GM21717 (cell line): ENCODE data around the gene PRKCE.
A peak's percentile ranks its signal among the peaks of the same experiment; 100 is the strongest.

Experiments used
- ATAC-seq: cut with Tn5 transposase; IDR thresholded peaks from one replicate; pipeline ENCODE4 v1.9.1; 2021; ENCODE audit warnings: mild to moderate bottlenecking, moderate library complexity; ENCODE audit not compliant: unreplicated experiment

The PRKCE gene

DNA sequence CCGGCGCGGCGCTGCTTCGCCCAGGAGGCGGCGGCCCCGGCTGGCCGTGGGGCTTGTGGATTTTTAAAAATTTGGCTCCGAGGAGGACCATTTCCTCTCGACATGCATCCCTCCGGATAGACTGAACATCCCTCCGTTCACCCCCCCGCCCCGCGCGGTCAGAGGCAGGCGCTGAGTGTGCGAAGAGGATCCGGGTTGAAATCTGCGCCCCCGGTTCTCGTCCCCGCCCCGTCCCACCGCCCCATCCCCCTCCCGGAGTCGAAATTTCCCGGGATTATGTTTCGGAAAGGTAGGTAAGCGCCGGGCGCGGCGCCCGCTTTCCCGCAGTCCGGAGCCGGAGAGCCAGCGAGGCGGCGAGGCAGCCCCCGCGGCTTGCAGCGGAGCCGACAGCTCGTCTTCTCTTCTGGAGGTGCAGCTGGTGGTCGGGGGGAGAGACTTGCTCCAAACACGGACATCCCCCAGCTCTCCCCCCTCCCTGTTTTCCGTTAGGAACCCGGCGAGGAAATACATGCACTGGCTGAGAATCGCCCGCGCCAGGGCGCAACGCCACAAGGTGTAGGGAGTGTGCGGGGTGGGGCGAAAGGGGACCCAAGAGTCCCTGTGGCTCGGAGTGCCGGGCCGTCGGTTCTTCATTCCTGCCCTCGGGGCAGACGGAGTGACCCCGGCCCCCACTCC, at the start of gene PRKCE:
PRKCE (plus strand) TSS at position 261 of the 675 bp plus-strand sequence.
- peak; percentile 7 for ATAC-seq

DNA sequence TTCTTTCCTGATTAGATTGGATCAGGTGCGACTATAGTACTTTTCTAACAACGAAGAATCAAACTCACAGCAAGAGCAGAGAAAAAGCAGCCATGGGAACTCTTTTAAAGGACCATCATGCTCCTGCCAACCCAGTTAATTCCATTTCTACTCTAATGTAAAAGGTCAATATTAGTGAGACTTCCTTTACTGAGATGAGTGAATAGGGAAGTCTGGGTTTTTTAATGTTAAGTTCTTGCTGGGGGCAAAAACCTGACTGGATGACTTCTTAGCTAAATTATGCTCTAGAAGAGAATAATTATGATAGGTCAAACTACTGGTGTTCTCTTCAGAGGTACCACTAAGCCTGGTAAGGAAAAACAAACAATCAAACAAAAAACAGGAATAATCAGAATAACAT, 48.9 kb upstream of the PRKCE start:
- ATAC-seq, result no peak

GRCh38 chr2:45605116-45605515, 46.4 kb upstream of the PRKCE start:
- no peak for ATAC-seq

GRCh38 chr2:45606796-45607195, 44.7 kb upstream of the PRKCE start:
- no peak for ATAC-seq

- no peak for ATAC-seq
Measured at GRCh38 chr2:45607701-45608100, 43.8 kb upstream of the PRKCE start.

- peak; percentile 46 for ATAC-seq
Measured at GRCh38 chr2:45610281-45611019, 41.0 kb upstream of the PRKCE start.

- ATAC-seq, result peak; percentile 90
Measured at GRCh38 chr2:45611020-45611859, 40.2 kb upstream of the PRKCE start, which contains the start of gene SRBD1. Gene SRBD1 (minus strand): TSS chr2:45611267. CDS start chr2:45605441, 5,826 bp downstream.

- ATAC-seq, result no peak
Measured at GRCh38 chr2:45612285-45612684, 39.2 kb upstream of the PRKCE start.

- no peak for ATAC-seq
Measured at GRCh38 chr2:45612731-45613130, 38.7 kb upstream of the PRKCE start.

DNA sequence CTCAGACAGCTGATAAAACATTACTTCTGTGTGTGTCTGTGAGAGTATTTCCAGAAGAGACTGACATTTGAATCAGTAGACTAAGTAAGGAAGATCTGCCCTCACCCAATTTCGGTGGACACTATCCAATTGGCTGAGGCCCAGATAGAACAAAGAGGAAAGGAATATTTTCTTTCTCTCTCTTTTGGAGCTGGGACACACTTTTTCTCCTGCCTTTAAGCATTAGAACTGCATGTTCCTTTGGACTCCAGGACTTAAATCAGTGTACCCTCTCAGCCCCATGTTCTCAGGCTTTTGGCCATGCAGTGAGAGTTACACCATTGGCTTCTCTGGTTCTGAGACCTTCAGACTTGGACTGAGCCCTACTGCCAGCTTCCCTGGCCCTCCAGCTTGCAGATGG, 37.1 kb upstream of the PRKCE start:
- ATAC-seq, result no peak

DNA sequence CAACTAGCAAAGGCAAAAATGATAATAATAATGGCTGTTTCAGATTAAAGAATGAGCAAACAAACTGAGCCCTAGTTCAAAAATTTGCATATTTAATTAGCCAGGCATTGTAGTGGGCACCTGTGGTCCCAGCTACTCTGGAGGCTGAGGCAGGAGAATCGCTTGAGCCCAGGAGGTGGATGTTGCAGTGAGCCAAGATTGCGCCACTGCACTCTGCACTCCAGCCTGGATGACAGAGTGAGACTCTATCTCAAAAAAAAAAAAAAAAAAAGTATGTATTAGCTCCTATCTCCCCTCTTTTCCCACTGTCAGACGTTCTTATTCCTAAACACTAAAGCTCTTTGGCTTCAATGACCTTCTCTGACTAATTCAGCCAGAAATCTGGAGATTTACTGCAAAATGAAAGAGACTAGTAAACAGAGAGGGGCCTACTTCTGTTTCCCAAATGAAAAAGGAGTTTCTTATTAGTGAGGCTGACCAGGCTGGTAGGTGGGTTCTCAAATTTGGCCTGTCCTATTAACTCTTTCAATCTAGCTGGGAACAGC, 36.5 kb upstream of the PRKCE start:
- no peak for ATAC-seq

GRCh38 chr2:45616658-45617411, 34.6 kb upstream of the PRKCE start:
- ATAC-seq, result no peak

DNA sequence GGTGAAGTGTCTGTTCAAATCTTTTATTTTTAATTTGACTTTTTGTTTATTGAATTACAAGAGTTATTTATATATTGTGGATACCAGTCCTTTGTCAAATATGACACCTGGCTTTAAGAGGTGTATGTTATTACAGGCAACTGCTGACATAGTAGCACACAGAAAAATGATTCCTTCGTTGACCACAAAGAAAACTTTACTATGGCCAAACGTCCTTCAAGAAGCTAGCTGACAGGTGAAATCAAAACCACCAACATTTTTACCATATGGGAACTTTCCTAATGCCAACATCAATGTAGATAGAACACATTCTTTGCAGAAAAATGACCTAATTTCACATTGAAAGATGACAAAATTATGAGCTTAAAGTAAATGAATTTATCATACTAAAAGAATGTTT, 34.0 kb upstream of the PRKCE start:
- no peak for ATAC-seq

- ATAC-seq, result no peak
Measured at GRCh38 chr2:45622336-45623075, 29.0 kb upstream of the PRKCE start.

GRCh38 chr2:45623098-45623497, 28.4 kb upstream of the PRKCE start:
- no peak for ATAC-seq

DNA sequence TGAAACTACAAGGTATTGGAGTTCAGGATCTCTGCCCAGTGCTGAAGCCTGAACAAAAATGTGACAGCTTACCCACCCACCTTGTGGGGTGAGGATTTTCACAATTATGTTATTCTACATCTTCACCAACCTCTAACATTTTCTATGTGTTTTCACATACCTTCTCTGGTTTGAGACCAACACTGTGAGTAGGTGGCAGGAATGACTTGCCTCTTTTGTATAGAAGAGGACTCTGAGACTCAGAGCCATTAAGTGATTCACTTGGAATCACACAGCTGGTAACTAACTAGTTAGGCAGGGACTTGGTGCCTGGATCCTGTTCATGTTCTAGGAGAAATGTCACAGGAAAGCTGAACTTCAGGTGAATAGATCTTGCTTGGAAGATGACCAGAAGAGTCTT, 25.7 kb upstream of the PRKCE start:
- ATAC-seq, result no peak

- ATAC-seq, result no peak
Measured at GRCh38 chr2:45626387-45627221, 24.9 kb upstream of the PRKCE start.

DNA sequence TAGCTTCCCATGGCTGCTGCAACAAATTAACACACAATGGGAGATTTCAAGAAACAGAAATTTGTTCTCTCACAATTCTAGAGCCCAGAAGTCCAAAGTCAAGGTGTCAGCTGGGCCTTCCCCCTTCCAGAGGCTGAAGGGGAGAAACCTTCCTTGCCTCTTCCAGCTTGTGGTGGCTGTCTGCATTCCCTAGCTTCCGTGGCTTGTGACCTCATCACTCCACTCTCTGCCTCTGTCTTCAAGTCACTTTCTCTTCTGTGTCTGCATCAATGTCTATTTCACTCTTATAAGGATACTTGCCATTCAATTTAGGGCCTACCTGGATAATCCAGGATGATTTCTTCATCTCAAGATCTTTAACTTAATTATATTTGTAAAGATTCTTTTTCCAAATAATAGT, 23.6 kb upstream of the PRKCE start:
- no peak for ATAC-seq

DNA sequence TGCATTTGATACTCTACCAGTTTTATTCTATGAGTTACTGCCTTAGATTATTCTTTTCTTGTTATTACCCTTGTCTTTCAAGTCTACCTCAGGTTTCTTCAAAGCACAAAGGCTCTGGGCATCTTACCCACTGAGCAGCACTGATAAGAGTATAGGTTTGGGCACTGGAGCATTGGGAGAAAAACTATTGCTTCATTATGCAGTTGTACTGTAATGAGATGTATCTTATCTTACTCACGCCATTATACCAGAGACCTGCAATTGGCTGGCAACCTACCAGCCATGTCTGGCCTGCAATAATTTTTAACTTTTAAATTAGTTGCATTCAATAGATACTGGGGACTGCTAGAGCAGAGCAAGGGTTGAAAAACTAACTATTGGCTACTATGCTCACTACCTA, 21.5 kb upstream of the PRKCE start:
- ATAC-seq, result no peak
